IMR-90 (cell line): ENCODE data around the gene SLX4IP. TPM values are rescaled to one million over a fixed set of nuclear protein-coding genes. Genes with fewer than 3 reads are reported as not detected.
A peak's percentile ranks its signal among the peaks of the same experiment; 100 is the strongest.

Experiments
- ATAC-seq: fragments of 200-7000 bp; cut with Tn5 transposase; 2 replicates; pipeline ENCODE4 v1.9.1; 2020; ENCODE audit warnings: low read depth, mild to moderate bottlenecking, moderate library complexity
- BruUV-seq: library from RNA; stranded (reverse); fragments of 400-500 nt; replicated peaks from 2 replicates; lab custom pipeline; 2021; lab: Mats Ljungman, UMichigan
- CTCF ChIA-PET: fragments of 300-600 bp; formaldehyde crosslinking; extraction: SDS; loops from one replicate; lab custom pipeline; 2021; ENCODE audit warnings: antibody characterized with exemption; lab: Yijun Ruan, JAX
- POLR2A ChIA-PET: fragments of 300-600 bp; sonication (Branson Sonifier 250); formaldehyde crosslinking; loops from one replicate; lab custom pipeline; 2022; ENCODE audit warnings: antibody characterized with exemption; ENCODE audit not compliant: unreplicated experiment; lab: Charles Lee
- DNase-seq: peaks from one replicate; pipeline ENCODE4 v3.0.0; 2013
- H2AFZ ChIP-seq: replicated peaks from 2 replicates; pipeline ENCODE3; 2013; ENCODE audit warnings: low read length, mild to moderate bottlenecking; ENCODE audit not compliant: poor library complexity
- H2AK5ac ChIP-seq: 2 replicates; pipeline ENCODE4 v1.6.1; 2013; ENCODE audit warnings: low read depth, low read length, inconsistent platforms
- H2AK9ac ChIP-seq: replicated peaks from 2 replicates; pipeline ENCODE3; 2013; ENCODE audit warnings: mild to moderate bottlenecking, low read depth, low read length, moderate library complexity; ENCODE audit not compliant: poor library complexity
- H2BK120ac ChIP-seq: 2 replicates; pipeline ENCODE4 v1.6.1; 2013; ENCODE audit warnings: low read depth, low read length, inconsistent platforms
- H2BK15ac ChIP-seq: 3 replicates; pipeline ENCODE4 v1.6.1; 2013; ENCODE audit warnings: low read depth, low read length, inconsistent platforms
- H2BK20ac ChIP-seq: 2 replicates; pipeline ENCODE4 v1.6.1; 2013; ENCODE audit warnings: low read depth, mild to moderate bottlenecking, inconsistent platforms, low read length, moderate library complexity
- H2BK5ac ChIP-seq: 2 replicates; pipeline ENCODE4 v1.6.1; 2013; ENCODE audit warnings: mild to moderate bottlenecking, low read depth, low read length, inconsistent platforms; ENCODE audit not compliant: poor library complexity, severe bottlenecking
- H3K14ac ChIP-seq: replicated peaks from 2 replicates; pipeline ENCODE4 v1.6.1; 2013; ENCODE audit warnings: low read depth, low read length, inconsistent platforms
- H3K18ac ChIP-seq: 2 replicates; pipeline ENCODE4 v1.6.1; 2013; ENCODE audit warnings: low read depth, low read length, control low read depth
- H3K23ac ChIP-seq: 2 replicates; pipeline ENCODE4 v1.6.1; 2013; ENCODE audit warnings: low read depth, low read length, inconsistent platforms
- H3K27ac ChIP-seq: 2 replicates; pipeline ENCODE4 v1.5.1; 2013; ENCODE audit warnings: mild to moderate bottlenecking, control low read depth, low read length; ENCODE audit not compliant: insufficient read depth
- H3K27me3 ChIP-seq: 2 replicates; pipeline ENCODE4 v1.6.1; 2013; ENCODE audit warnings: low read length; ENCODE audit not compliant: control insufficient read depth, insufficient read depth
- H3K36me3 ChIP-seq: 2 replicates; pipeline ENCODE4 v1.6.1; 2013; ENCODE audit warnings: low read length, mixed read lengths; ENCODE audit not compliant: control insufficient read depth, insufficient read depth
- H3K4ac ChIP-seq: 2 replicates; pipeline ENCODE4 v1.6.1; 2013; ENCODE audit warnings: low read depth, low read length, inconsistent platforms
- H3K4me1 ChIP-seq: 2 replicates; pipeline ENCODE4 v1.6.1; 2013; ENCODE audit warnings: low read length, mixed read lengths; ENCODE audit not compliant: control insufficient read depth, insufficient read depth
- H3K4me2 ChIP-seq: 2 replicates; pipeline ENCODE4 v1.6.1; 2013; ENCODE audit warnings: low read depth, mild to moderate bottlenecking, control low read depth, low read length, moderate library complexity
- H3K4me3 ChIP-seq: 2 replicates; pipeline ENCODE4 v1.5.1; 2013; ENCODE audit warnings: low read depth, mild to moderate bottlenecking, control low read depth, low read length, moderate library complexity; ENCODE audit not compliant: insufficient read depth
- H3K56ac ChIP-seq: 2 replicates; pipeline ENCODE4 v1.6.1; 2013; ENCODE audit warnings: low read length, inconsistent platforms; ENCODE audit not compliant: insufficient read depth; ENCODE audit errors: extremely low read depth
- H3K79me1 ChIP-seq, 2 experiments: 2 replicates each; pipeline ENCODE4 v1.6.1; 2013; ENCODE audit warnings: low read length in 2 of 2, inconsistent platforms in 1 of 2, low read depth in 1 of 2
- H3K9ac ChIP-seq: 2 replicates; pipeline ENCODE4 v1.6.1; 2013; ENCODE audit warnings: low read depth, low read length, control low read depth
- H3K9me1 ChIP-seq: 2 replicates; pipeline ENCODE4 v1.6.1; 2013; ENCODE audit warnings: low read length, inconsistent platforms; ENCODE audit not compliant: insufficient read depth
- H3K9me3 ChIP-seq: 2 replicates; pipeline ENCODE4 v1.6.1; 2013; ENCODE audit warnings: low read length; ENCODE audit not compliant: control insufficient read depth, insufficient read depth
- H4K20me1 ChIP-seq: 2 replicates; pipeline ENCODE4 v1.6.1; 2013; ENCODE audit warnings: low read length, inconsistent platforms; ENCODE audit not compliant: insufficient read depth
- H4K5ac ChIP-seq: 2 replicates; pipeline ENCODE4 v1.6.1; 2013; ENCODE audit warnings: mild to moderate bottlenecking, low read depth, low read length, control low read depth
- H4K8ac ChIP-seq, 2 experiments: 2 replicates each; pipeline ENCODE4 v1.6.1; 2013; ENCODE audit warnings: low read depth in 2 of 2, low read length in 2 of 2, control low read depth in 1 of 2, inconsistent platforms in 1 of 2
- H4K91ac ChIP-seq: 2 replicates; pipeline ENCODE4 v1.6.1; 2013; ENCODE audit warnings: low read depth, low read length, inconsistent platforms; ENCODE audit not compliant: insufficient read depth
- MAFK ChIP-seq: IDR thresholded peaks from 2 replicates; pipeline ENCODE4 v1.6.1; 2012; ENCODE audit warnings: low read depth, low read length, improper control_type of control experiment
- RFX5 ChIP-seq: IDR thresholded peaks from 2 replicates; pipeline ENCODE4 v1.8.0; 2012; ENCODE audit warnings: low read depth, mild to moderate bottlenecking, low read length, moderate library complexity
- SMC3 ChIP-seq: fragments of 150-350 bp; IDR thresholded peaks from 2 replicates; pipeline ENCODE4 v1.6.1; 2016; ENCODE audit warnings: low read depth, mild to moderate bottlenecking, antibody characterized with exemption, low read length, moderate library complexity
- WGBS, 2 experiments: methylation state at CpG; one replicate each; pipeline versions ENCODE4 v1.1.5 to v1.1.7; 2013; ENCODE audit warnings: missing lambda C conversion rate in 2 of 2; ENCODE audit not compliant: insufficient read length in 1 of 2; ENCODE audit errors: extremely low coverage in 2 of 2; 5-methylcytosine and 5-hydroxymethylcytosine counted together
- dilution Hi-C: fragments of 300-500 bp; cut with HindIII; formaldehyde crosslinking; loops from one replicate; pipeline ENCODE4 v1.14.3; 2018; ENCODE audit warnings: low sequenced_read_pairs; ENCODE audit not compliant: unreplicated experiment
- in situ Hi-C: fragments of 300-500 bp; cut with MboI; formaldehyde crosslinking; loops from 3 replicates; pipeline ENCODE4 v1.14.3; 2019; ENCODE audit warnings: low sequenced_read_pairs, inconsistent platforms, mixed read lengths
- intact Hi-C: fragments of 100-400 bp; cut with micrococcal nuclease; formaldehyde crosslinking; loops from 2 replicates; pipeline ENCODE4 v1.10.0; 2022
- polyA plus RNA-seq, 3 experiments: library from polyadenylated mRNA; depleted of rRNA; stranded (reverse); fragments of >200 nt; gene quantifications; 2 replicates each; pipeline ENCODE4 v1.2.3, GENCODE V29; 2012; ENCODE audit warnings: low replicate concordance in 1 of 3
- total RNA-seq: library from RNA; depleted of rRNA; stranded (reverse); fragments of >200 nt; gene quantifications from 2 replicates; pipeline ENCODE4 v1.2.3, GENCODE V29; 2012

SLX4IP gene
- total and polyA plus RNA-seq, 2 of the 4 experiments (the other 2 are of a cell fraction) = 1.3 to 5.9 TPM

GRCh38 chr20:10516529-10516928 lies 81.4 kb downstream of the SLX4IP start:
- ChIA-PET POLR2A (no interaction called here), CTCF (no interaction called here)
- Histone ChIP-seq H3K4me3 (no peak overlapping the region), H3K4me1 (peaks cover 3% of the 10 kb centered on the region; the same call in 1 of the 2 replicates), H3K27me3 (no peaks in the 10 kb centered on the region), H3K9ac (no peak overlapping the region), H3K4me2 (no peak overlapping the region), H3K36me3 (no peaks in the 10 kb centered on the region), H3K9me3 (no peaks in the 10 kb centered on the region), H3K9me1 (0 out of 2 replicates have a peak, but pooled peaks cover 6% of the 10 kb centered on the region), H4K8ac (0 out of 4 replicates have a peak overlapping the region, but pooled peaks of 1 of the 2 experiments have one; percentile 17), H2BK120ac (peak overlapping the region; percentile 33; the same call in 1 of the 2 replicates), H3K4ac (peak overlapping the region; percentile 1; the same call in 1 of the 2 replicates), H2BK5ac (no peak overlapping the region), H3K18ac (no peak overlapping the region), H2AK9ac (no peak overlapping the region), H3K14ac (no peak overlapping the region), H4K91ac (no peak overlapping the region), H2AFZ (no peak overlapping the region), H2BK20ac (peak overlapping the region; percentile 11; the same call in 1 of the 2 replicates), H2BK15ac (peak overlapping the region; percentile 44; the same call in 2 of the 3 replicates), H4K20me1 (no peaks in the 10 kb centered on the region), H2AK5ac (no peak overlapping the region), H3K27ac (no peak overlapping the region), H4K5ac (no peak overlapping the region), H3K56ac (no peak overlapping the region), H3K79me1 (peaks cover 8 to 18% of the 10 kb centered on the region in 2 experiments; a peak in 3 of 4 replicates), H3K23ac (no peak overlapping the region)
- intact Hi-C loops = no loop called here
- no peak for ATAC-seq
- peak; percentile 55 for TF ChIP-seq MAFK
- no peak for TF ChIP-seq SMC3
- no peak for TF ChIP-seq RFX5
- in situ Hi-C loops = no loop called here
- dilution Hi-C loops = no loop called here
- DNase-seq = no peak
- BruUV-seq = no TSS peak
- no CpG with 5 or more reads among the region's 2 CpGs for WGBS, 2 experiments
